ENCODE measurements around the gene TBX1.

TBX1 gene

GRCh38 chr22:19738664-19739447 lies 21.7 kb upstream of the TBX1 start:
- H3K4me1 Mint-ChIP-seq, result no peaks in the 10 kb centered on the region
- DNase-seq (ENCODE audit: low spot score in 2 of 2) (no peak), ATAC-seq (ENCODE audit: low read depth) (no peak)
- no peaks in the 10 kb centered on the region for H3K36me3 Mint-ChIP-seq
- H3K27ac Mint-ChIP-seq, result no peak overlapping the region
- peaks cover 3% of the 10 kb centered on the region for H3K27me3 Mint-ChIP-seq
- H3K4me3 Mint-ChIP-seq, result no peak overlapping the region
- no peaks in the 10 kb centered on the region for H3K9me3 Mint-ChIP-seq

- ATAC-seq (ENCODE audit: low read depth) (no peak), DNase-seq (ENCODE audit: low spot score in 2 of 2) (no peak)
- no peak overlapping the region for H3K4me3 Mint-ChIP-seq
- no peaks in the 10 kb centered on the region for H3K36me3 Mint-ChIP-seq
- no peak overlapping the region for H3K27ac Mint-ChIP-seq
- H3K27me3 Mint-ChIP-seq, result peaks cover 3% of the 10 kb centered on the region
- no peaks in the 10 kb centered on the region for H3K4me1 Mint-ChIP-seq
- no peaks in the 10 kb centered on the region for H3K9me3 Mint-ChIP-seq
These were observed 21.1 kb upstream of the TBX1 start for GRCh38 chr22:19739448-19739895.

GRCh38 chr22:19739911-19740449 lies 20.6 kb upstream of the TBX1 start:
- H3K27me3 Mint-ChIP-seq, result peaks cover 3% of the 10 kb centered on the region
- H3K4me3 Mint-ChIP-seq, result no peak overlapping the region
- ATAC-seq (ENCODE audit: low read depth), result no peak
- H3K9me3 Mint-ChIP-seq, result no peaks in the 10 kb centered on the region
- no peaks in the 10 kb centered on the region for H3K36me3 Mint-ChIP-seq
- H3K4me1 Mint-ChIP-seq, result no peaks in the 10 kb centered on the region
- H3K27ac Mint-ChIP-seq, result no peak overlapping the region
- DNase-seq (ENCODE audit: low spot score in 2 of 2), result no peak

GRCh38 chr22:19740586-19740985 lies 20.0 kb upstream of the TBX1 start:
- DNase-seq (ENCODE audit: low spot score in 2 of 2) (no peak), ATAC-seq (ENCODE audit: low read depth) (no peak)
- Mint-ChIP-seq H3K4me3 (no peak overlapping the region), H3K4me1 (no peaks in the 10 kb centered on the region), H3K27me3 (peaks cover 3% of the 10 kb centered on the region), H3K9me3 (no peaks in the 10 kb centered on the region), H3K36me3 (no peaks in the 10 kb centered on the region), H3K27ac (no peak overlapping the region)

- DNase-seq (ENCODE audit: low spot score in 2 of 2) (no peak), ATAC-seq (ENCODE audit: low read depth) (no peak)
- Mint-ChIP-seq H3K4me3 (no peak overlapping the region), H3K4me1 (no peaks in the 10 kb centered on the region), H3K27ac (no peak overlapping the region), H3K27me3 (peaks cover 3% of the 10 kb centered on the region), H3K9me3 (no peaks in the 10 kb centered on the region), H3K36me3 (no peaks in the 10 kb centered on the region)
These were observed 19.5 kb upstream of the TBX1 start for GRCh38 chr22:19741053-19741452.

GRCh38 chr22:19742160-19743066 lies 18.2 kb upstream of the TBX1 start:
- Mint-ChIP-seq H3K4me3 (no peak overlapping the region), H3K9me3 (no peaks in the 10 kb centered on the region), H3K36me3 (no peaks in the 10 kb centered on the region), H3K27me3 (peaks cover 3% of the 10 kb centered on the region), H3K4me1 (no peaks in the 10 kb centered on the region), H3K27ac (no peak overlapping the region)
- DNase-seq (ENCODE audit: low spot score in 2 of 2), result no peak
- ATAC-seq (ENCODE audit: low read depth), result no peak

- Mint-ChIP-seq H3K9me3 (no peaks in the 10 kb centered on the region), H3K27ac (no peak overlapping the region)
These were observed 17.5 kb upstream of the TBX1 start for GRCh38 chr22:19743081-19743480.

GRCh38 chr22:19743651-19744050 lies 16.9 kb upstream of the TBX1 start:
- Mint-ChIP-seq H3K4me3 (no peak overlapping the region), H3K36me3 (no peaks in the 10 kb centered on the region), H3K27me3 (peaks cover 3% of the 10 kb centered on the region)

More at GRCh38 chr22:19743081-19743480, 17.5 kb upstream of the TBX1 start:
- Mint-ChIP-seq H3K4me3 (no peak overlapping the region), H3K27me3 (peaks cover 3% of the 10 kb centered on the region), H3K36me3 (no peaks in the 10 kb centered on the region), H3K4me1 (no peaks in the 10 kb centered on the region)
- DNase-seq (ENCODE audit: low spot score in 2 of 2) (no peak), ATAC-seq (ENCODE audit: low read depth) (no peak)

GRCh38 chr22:19744350-19745006 lies 16.1 kb upstream of the TBX1 start:
- Mint-ChIP-seq H3K9me3 (no peaks in the 10 kb centered on the region), H3K4me3 (no peak overlapping the region), H3K4me1 (no peaks in the 10 kb centered on the region), H3K36me3 (no peaks in the 10 kb centered on the region), H3K27me3 (peaks cover 8% of the 10 kb centered on the region), H3K27ac (no peak overlapping the region)
- DNase-seq (ENCODE audit: low spot score in 2 of 2), result no peak
- ATAC-seq (ENCODE audit: low read depth), result no peak

More at GRCh38 chr22:19743651-19744050, 16.9 kb upstream of the TBX1 start:
- no peaks in the 10 kb centered on the region for H3K9me3 Mint-ChIP-seq
- no peaks in the 10 kb centered on the region for H3K4me1 Mint-ChIP-seq
- DNase-seq (ENCODE audit: low spot score in 2 of 2) (no peak), ATAC-seq (ENCODE audit: low read depth) (no peak)
- H3K27ac Mint-ChIP-seq, result no peak overlapping the region

GRCh38 chr22:19745155-19746101 lies 15.2 kb upstream of the TBX1 start:
- no peak overlapping the region for H3K27ac Mint-ChIP-seq
- ATAC-seq (ENCODE audit: low read depth) (no peak), DNase-seq (ENCODE audit: low spot score in 2 of 2) (no peak)
- no peaks in the 10 kb centered on the region for H3K4me1 Mint-ChIP-seq
- no peaks in the 10 kb centered on the region for H3K36me3 Mint-ChIP-seq
- no peak overlapping the region for H3K4me3 Mint-ChIP-seq
- H3K27me3 Mint-ChIP-seq, result peaks cover 5% of the 10 kb centered on the region
- H3K9me3 Mint-ChIP-seq, result no peaks in the 10 kb centered on the region

- no peaks in the 10 kb centered on the region for H3K4me1 Mint-ChIP-seq
- H3K27me3 Mint-ChIP-seq, result peaks cover 8% of the 10 kb centered on the region
- DNase-seq (ENCODE audit: low spot score in 2 of 2) (no peak), ATAC-seq (ENCODE audit: low read depth) (no peak)
- H3K9me3 Mint-ChIP-seq, result no peaks in the 10 kb centered on the region
- no peak overlapping the region for H3K4me3 Mint-ChIP-seq
- H3K27ac Mint-ChIP-seq, result no peak overlapping the region
- no peaks in the 10 kb centered on the region for H3K36me3 Mint-ChIP-seq
These were observed 13.9 kb upstream of the TBX1 start for GRCh38 chr22:19746726-19747125.

- Mint-ChIP-seq H3K36me3 (no peaks in the 10 kb centered on the region), H3K27ac (no peak overlapping the region), H3K4me1 (no peaks in the 10 kb centered on the region), H3K9me3 (no peaks in the 10 kb centered on the region), H3K27me3 (peaks cover 8% of the 10 kb centered on the region), H3K4me3 (no peak overlapping the region)
- ATAC-seq (ENCODE audit: low read depth) (no peak), DNase-seq (ENCODE audit: low spot score in 2 of 2) (no peak)
These were observed 13.0 kb upstream of the TBX1 start for GRCh38 chr22:19747551-19747950.

- Mint-ChIP-seq H3K27me3 (peaks cover 14% of the 10 kb centered on the region), H3K36me3 (no peaks in the 10 kb centered on the region), H3K4me3 (no peak overlapping the region), H3K9me3 (no peaks in the 10 kb centered on the region), H3K4me1 (no peaks in the 10 kb centered on the region), H3K27ac (no peak overlapping the region)
- no peak for ATAC-seq (ENCODE audit: low read depth)
- no peak for DNase-seq (ENCODE audit: low spot score in 2 of 2)
These were observed 12.4 kb upstream of the TBX1 start for GRCh38 chr22:19748139-19748538.

Measured in memory B cell (primary cell).